Activated effector memory CD4-positive, alpha-beta T cell treated with anti-CD3 and anti-CD28 coated beads, Interleukin-2, amount 50 U/mL, for 16 hours (primary cell): ENCODE results near the gene CD81.

Experiments
- DNase-seq: peaks from one replicate; pipeline ENCODE4 v3.0.0-alpha.2; 2020

The CD81 gene

GRCh38 chr11:2377511-2378443 lies 667 bp downstream of the CD81 start:
- peak; percentile 85 for DNase-seq

GRCh38 chr11:2378527-2379210 lies 1.6 kb downstream of the CD81 start:
- DNase-seq: no peak

GRCh38 chr11:2379466-2380174 lies 2.5 kb downstream of the CD81 start:
- DNase-seq: peak; percentile 63

GRCh38 chr11:2380396-2380795 lies 3.3 kb downstream of the CD81 start:
- DNase-seq: no peak

GRCh38 chr11:2380807-2381350 lies 3.8 kb downstream of the CD81 start:
- DNase-seq: no peak

- no peak for DNase-seq
Measured at GRCh38 chr11:2381494-2382128, 4.5 kb downstream of the CD81 start.

GRCh38 chr11:2382129-2382517 lies 5.0 kb downstream of the CD81 start:
- DNase-seq: no peak

- DNase-seq: no peak
Measured at GRCh38 chr11:2382936-2383851, 6.1 kb downstream of the CD81 start.

GRCh38 chr11:2383852-2384804 lies 7.0 kb downstream of the CD81 start:
- DNase-seq: no peak

GRCh38 chr11:2385156-2386151 lies 8.3 kb downstream of the CD81 start:
- no peak for DNase-seq

GRCh38 chr11:2386591-2386990 lies 9.5 kb downstream of the CD81 start:
- no peak for DNase-seq

- no peak for DNase-seq
Measured at GRCh38 chr11:2387266-2387987, 10.3 kb downstream of the CD81 start.

- DNase-seq: no peak
Measured at GRCh38 chr11:2388431-2389376, 11.6 kb downstream of the CD81 start.

GRCh38 chr11:2389377-2390026 lies 12.4 kb downstream of the CD81 start:
- DNase-seq: no peak

- DNase-seq: no peak
Measured at GRCh38 chr11:2390091-2390724, 13.1 kb downstream of the CD81 start.

- DNase-seq: no peak
Measured at GRCh38 chr11:2390725-2391151, 13.6 kb downstream of the CD81 start.
